Stomach (tissue), 9 donors: ENCODE results near the gene HS6ST3. TPM values are rescaled to one million over a fixed set of nuclear protein-coding genes. Genes with fewer than 3 reads are reported as not detected.

Source experiments
- DNase-seq, 2 donors: peaks; one replicate each; pipeline versions ENCODE4 v3.0.0 to v3.0.0-alpha.2; 2013 to 2019
- H3K27ac ChIP-seq, 5 donors: fragments of 200-600 bp in 4 of 5; sonication (generic) in 4 of 5; one replicate each; pipeline ENCODE4 v1.5.1; 2013 to 2019; ENCODE audit warnings: mild to moderate bottlenecking in 1 of 5, moderate library complexity in 1 of 5
- H3K27me3 ChIP-seq, 3 donors: fragments of 200-600 bp; sonication (generic); one replicate each; pipeline ENCODE4 v1.5.1; 2017 to 2019; ENCODE audit warnings: mixed run types in 1 of 3
- H3K36me3 ChIP-seq, 4 donors: fragments of 200-600 bp; sonication (generic); 1 replicate in 3 of 4; 2 replicates in 1 of 4; pipeline ENCODE4 v1.5.1; 2016 to 2019
- H3K4me1 ChIP-seq, 4 donors: fragments of 200-600 bp; sonication (generic); one replicate each; pipeline ENCODE4 v1.5.1; 2016 to 2019
- H3K4me3 ChIP-seq, 4 donors: fragments of 200-600 bp; sonication (generic) in 3 of 4; one replicate each; pipeline ENCODE4 v1.5.1; 2016 to 2019; ENCODE audit warnings: mild to moderate bottlenecking in 1 of 4
- H3K9me3 ChIP-seq, 4 donors: fragments of 200-600 bp; sonication (generic); one replicate each; pipeline ENCODE4 v1.5.1; 2016 to 2019
- EP300 ChIP-seq: sonication (generic); formaldehyde crosslinking; IDR thresholded peaks from one replicate; pipeline ENCODE4 v1.6.1; 2017; ENCODE audit warnings: antibody characterized with exemption
- POLR2A ChIP-seq, 4 donors: fragments of 450-650 bp; IDR thresholded peaks; one replicate each; pipeline ENCODE4 v1.6.1; 2016; ENCODE audit warnings: antibody characterized with exemption in 4 of 4, control low read depth in 2 of 4, mild to moderate bottlenecking in 1 of 4, moderate library complexity in 1 of 4
- POLR2AphosphoS5 ChIP-seq, 3 donors: sonication (generic); formaldehyde crosslinking; IDR thresholded peaks; one replicate each; pipeline ENCODE4 v1.6.1; 2016; ENCODE audit warnings: antibody characterized with exemption in 3 of 3
- WGBS, 5 donors: extraction: QIAGEN DNeasy Blood & Tissue Kit in 3 of 5; methylation state at CpG; one replicate each; pipeline versions ENCODE4 v1.1.5 to v1.1.7; 2013 to 2018; 5-methylcytosine and 5-hydroxymethylcytosine counted together
- intact Hi-C: fragments of 100-400 bp; cut with DNase I; formaldehyde crosslinking; loops from one replicate; pipeline ENCODE4 v1.15.1; 2023; ENCODE audit warnings: low total_unique reads
- polyA plus RNA-seq, 3 donors: library from polyadenylated mRNA; stranded (reverse); fragments of 200-250 nt; gene quantifications; one replicate each; pipeline ENCODE4 v1.2.3, GENCODE V29; 2013
- total RNA-seq, 5 donors: library from RNA; depleted of rRNA; stranded (reverse); fragments of >200 nt; gene quantifications; one replicate each; pipeline versions ENCODE4 v1.1.0 to v1.2.3, GENCODE V29; 2014 to 2016
- TF ChIP-seq, protein P1 (sequence below), 7 experiments: fragments of 450-650 bp in 4 of 7; fragments of 200-600 bp in 3 of 7; sonication (generic) in 3 of 7; IDR thresholded peaks; one replicate each; pipeline ENCODE4 v1.5.1; 2016 to 2019; ENCODE audit warnings: antibody characterized with exemption in 7 of 7, control low read depth in 2 of 7, mild to moderate bottlenecking in 1 of 7
- donor health status: healthy with polysubstance abuse.
- donor health status: Bipolar disorder and iron deficiency.
- donor health status: healthy.

Gene HS6ST3
- total and polyA plus RNA-seq, 8 donors: 0.15 to 4.0 (median 0.75) TPM; not detected in 1

DNA sequence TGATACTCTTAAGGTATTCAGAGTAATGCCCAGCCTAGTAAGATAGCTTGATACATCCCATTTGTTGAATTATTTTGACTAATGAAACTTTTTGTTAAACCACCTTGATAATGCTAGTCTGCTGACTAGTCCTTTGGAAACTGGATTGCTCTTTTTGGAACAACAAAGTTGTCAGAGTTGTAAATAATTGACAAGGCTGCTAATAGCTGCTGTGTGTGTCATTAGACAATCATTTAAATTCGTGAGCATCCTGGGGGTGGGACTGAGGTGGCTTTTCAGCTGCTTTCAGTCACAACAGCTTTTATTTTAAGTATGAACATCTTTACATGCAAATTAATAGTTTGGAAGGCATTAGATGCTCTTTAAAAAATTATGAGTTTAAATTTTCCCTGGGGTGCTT, 153.5 kb downstream of the HS6ST3 start:
- no peak for DNase-seq
- Histone ChIP-seq H3K27me3 (no peaks in the 10 kb centered on the region), H3K4me1 (peaks cover 0 to 11% (median 0%) of the 10 kb centered on the region in 4 donors), H3K9me3 (no peaks in the 10 kb centered on the region), H3K27ac (no peak overlapping the region), H3K36me3 (no peaks in the 10 kb centered on the region), H3K4me3 (no peak overlapping the region)
- 29 to 61% (median 35%) methylated on average over 1 of the region's 1 CpG for WGBS, 5 donors
- TF ChIP-seq, protein P1, sequence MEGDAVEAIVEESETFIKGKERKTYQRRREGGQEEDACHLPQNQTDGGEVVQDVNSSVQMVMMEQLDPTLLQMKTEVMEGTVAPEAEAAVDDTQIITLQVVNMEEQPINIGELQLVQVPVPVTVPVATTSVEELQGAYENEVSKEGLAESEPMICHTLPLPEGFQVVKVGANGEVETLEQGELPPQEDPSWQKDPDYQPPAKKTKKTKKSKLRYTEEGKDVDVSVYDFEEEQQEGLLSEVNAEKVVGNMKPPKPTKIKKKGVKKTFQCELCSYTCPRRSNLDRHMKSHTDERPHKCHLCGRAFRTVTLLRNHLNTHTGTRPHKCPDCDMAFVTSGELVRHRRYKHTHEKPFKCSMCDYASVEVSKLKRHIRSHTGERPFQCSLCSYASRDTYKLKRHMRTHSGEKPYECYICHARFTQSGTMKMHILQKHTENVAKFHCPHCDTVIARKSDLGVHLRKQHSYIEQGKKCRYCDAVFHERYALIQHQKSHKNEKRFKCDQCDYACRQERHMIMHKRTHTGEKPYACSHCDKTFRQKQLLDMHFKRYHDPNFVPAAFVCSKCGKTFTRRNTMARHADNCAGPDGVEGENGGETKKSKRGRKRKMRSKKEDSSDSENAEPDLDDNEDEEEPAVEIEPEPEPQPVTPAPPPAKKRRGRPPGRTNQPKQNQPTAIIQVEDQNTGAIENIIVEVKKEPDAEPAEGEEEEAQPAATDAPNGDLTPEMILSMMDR (IDR thresholded peaks at IDR 0.05): no peak
- TF ChIP-seq POLR2A (IDR thresholded peaks at IDR 0.05) (no peak), POLR2AphosphoS5 (IDR thresholded peaks at IDR 0.05) (no peak), EP300 (no peak)
- intact Hi-C loops: no loop called here

DNA sequence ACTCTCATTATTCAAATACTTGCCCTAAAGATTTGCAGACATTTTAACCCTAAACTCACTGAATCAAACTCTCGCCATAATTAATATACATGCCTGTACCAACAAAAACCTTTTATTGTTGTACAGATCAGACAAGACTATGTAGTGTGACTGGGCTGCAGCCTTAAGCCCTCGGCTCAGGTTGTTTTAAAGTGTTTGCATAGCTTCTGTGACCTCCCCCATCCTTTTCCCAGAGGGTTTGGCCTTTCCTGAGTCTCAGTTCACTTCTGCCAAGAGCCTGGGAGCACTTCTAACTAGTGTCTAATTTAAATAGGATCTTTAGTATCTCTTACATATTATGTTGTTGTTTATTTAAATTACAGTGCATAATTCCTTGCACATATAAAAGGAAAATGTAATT, 158.2 kb downstream of the HS6ST3 start:
- WGBS, 5 donors: 45 to 58% (median 48%) methylated on average over 2 of the region's 2 CpGs
- Histone ChIP-seq H3K36me3 (no peaks in the 10 kb centered on the region), H3K9me3 (no peaks in the 10 kb centered on the region), H3K27me3 (no peaks in the 10 kb centered on the region), H3K4me3 (no peak overlapping the region), H3K4me1 (peaks cover 0 to 11% (median 0%) of the 10 kb centered on the region in 4 donors), H3K27ac (no peak overlapping the region)
- DNase-seq: no peak
- TF ChIP-seq EP300: no peak
- TF ChIP-seq, protein P1 (IDR thresholded peaks at IDR 0.05): no peak
- intact Hi-C loops: no loop called here

DNA sequence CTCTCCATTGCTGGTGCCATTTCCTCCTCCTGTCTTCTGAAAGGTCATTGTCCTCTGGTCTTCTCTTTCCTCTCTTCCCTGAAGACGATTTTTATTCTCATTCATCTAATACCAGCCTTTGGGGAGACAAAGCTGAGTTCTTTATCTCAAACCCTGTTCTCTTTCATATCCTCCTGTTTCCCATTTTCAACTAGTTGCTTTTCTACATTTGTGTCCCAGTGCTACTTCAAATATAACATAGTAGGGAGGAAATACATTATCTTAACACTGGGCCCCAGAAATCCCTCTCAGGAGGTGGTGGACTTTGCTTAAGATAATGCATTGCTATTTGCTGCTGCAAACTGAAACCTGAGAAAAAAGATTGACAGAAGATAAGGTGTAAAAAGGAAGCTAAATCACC, 159.1 kb downstream of the HS6ST3 start:
- intact Hi-C loops: no loop called here
- peaks cover 0 to 6% (median 0%) of the 10 kb centered on the region in 4 donors for H3K4me1 ChIP-seq
- TF ChIP-seq, protein P1 (IDR thresholded peaks at IDR 0.05): no peak
- TF ChIP-seq EP300 (no peak), POLR2AphosphoS5 (IDR thresholded peaks at IDR 0.05) (no peak), POLR2A (IDR thresholded peaks at IDR 0.05) (no peak)
- no peaks in the 10 kb centered on the region for H3K27me3 ChIP-seq
- H3K9me3 ChIP-seq: no peaks in the 10 kb centered on the region
- H3K4me3 ChIP-seq: no peak overlapping the region
- no peak for DNase-seq
- 43 to 69% (median 54%) methylated on average over 1 of the region's 1 CpG for WGBS, 5 donors
- H3K36me3 ChIP-seq: no peaks in the 10 kb centered on the region
- H3K27ac ChIP-seq: no peak overlapping the region

DNA sequence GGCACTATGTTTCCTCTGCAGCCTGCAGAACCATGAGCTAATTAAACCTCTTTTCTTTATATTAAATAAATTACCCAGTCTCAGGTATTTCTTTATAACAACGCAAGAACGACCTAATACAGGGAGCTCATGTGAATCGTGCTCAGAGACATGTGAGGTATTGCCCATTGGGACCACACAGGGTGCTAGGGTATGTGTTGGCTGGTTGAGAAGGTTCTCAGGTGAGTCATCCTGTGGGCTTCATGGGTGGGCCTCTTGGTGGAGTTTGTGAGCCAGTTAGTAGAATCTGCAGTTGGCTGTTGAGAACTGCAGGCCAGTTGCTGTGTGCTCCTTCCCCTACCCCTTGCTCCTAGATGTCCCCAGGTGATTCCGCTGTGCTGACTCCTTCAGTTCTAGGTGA, 163.0 kb downstream of the HS6ST3 start:
- WGBS, 5 donors: 93 to 97% (median 95%) methylated on average over 4 of the region's 4 CpGs
- H3K4me1 ChIP-seq: no peaks in the 10 kb centered on the region
- intact Hi-C loops: no loop called here
- H3K4me3 ChIP-seq: no peak overlapping the region
- TF ChIP-seq EP300 (no peak), POLR2AphosphoS5 (IDR thresholded peaks at IDR 0.05) (no peak), POLR2A (IDR thresholded peaks at IDR 0.05) (no peak)
- TF ChIP-seq, protein P1 (IDR thresholded peaks at IDR 0.05): no peak
- no peaks in the 10 kb centered on the region for H3K36me3 ChIP-seq
- H3K9me3 ChIP-seq: no peaks in the 10 kb centered on the region
- no peaks in the 10 kb centered on the region for H3K27me3 ChIP-seq
- H3K27ac ChIP-seq: no peak overlapping the region
- no peak for DNase-seq
